K562 (cell line): Measurements from ENCODE around the gene GTF2I. TPM values are rescaled to one million over a fixed set of nuclear protein-coding genes. Genes with fewer than 3 reads are reported as not detected.
A peak's percentile ranks its signal among the peaks of the same experiment; 100 is the strongest.

ENCODE experiments used
- BHLHE40 ChIP-seq: IDR thresholded peaks from 2 replicates; pipeline ENCODE4 v1.6.1; 2011; ENCODE audit warnings: low read length, improper control_type of control experiment
- BRD9 ChIP-seq: fragments of 450-650 bp; IDR thresholded peaks from 2 replicates; pipeline ENCODE4 v1.6.1; 2018; ENCODE audit warnings: low read depth; ENCODE audit not compliant: partially characterized antibody
- GABPB1 ChIP-seq: sonication (generic); formaldehyde crosslinking; IDR thresholded peaks from 2 replicates; pipeline ENCODE4 v1.8.0; 2022; ENCODE audit warnings: mild to moderate bottlenecking, missing genetic modification reagents
- GTF2F1 ChIP-seq: IDR thresholded peaks from 2 replicates; pipeline ENCODE4 v1.6.1; 2011; ENCODE audit warnings: low read depth, low read length, improper control_type of control experiment
- HMGN3 ChIP-seq: IDR thresholded peaks from 2 replicates; pipeline ENCODE4 v1.6.1; 2011; ENCODE audit warnings: borderline replicate concordance, low read depth, mild to moderate bottlenecking, mixed read lengths, low read length; ENCODE audit not compliant: insufficient read length; ENCODE audit errors: extremely low read depth
- KLF10 ChIP-seq: fragments of 250-450 bp; sonication (Bioruptor Pico); IDR thresholded peaks from 2 replicates; pipeline ENCODE4 v1.6.1; 2021; ENCODE audit warnings: matching md5 sums
- KLF6 ChIP-seq: fragments of 250-450 bp; sonication (Bioruptor Pico); IDR thresholded peaks from 2 replicates; pipeline ENCODE4 v1.4.0; 2020; ENCODE audit warnings: mild to moderate bottlenecking, moderate library complexity, borderline replicate concordance
- PTRF ChIP-seq: fragments of 450-650 bp; IDR thresholded peaks from 2 replicates; pipeline ENCODE4 v1.6.1; 2016; ENCODE audit warnings: mild to moderate bottlenecking, missing genetic modification characterization, missing compliant biosample characterization
- ZBTB17 ChIP-seq: fragments of 450-650 bp; formaldehyde crosslinking; IDR thresholded peaks from 2 replicates; pipeline ENCODE4 v1.4.0; 2020; ENCODE audit warnings: mild to moderate bottlenecking
- ZNF407 ChIP-seq: fragments of 450-650 bp; IDR thresholded peaks from 2 replicates; pipeline ENCODE4 v1.6.1; 2016; ENCODE audit warnings: low read depth
- ZNF696 ChIP-seq: fragments of 250-450 bp; sonication (Bioruptor Pico); conservative IDR thresholded peaks from 2 replicates; pipeline ENCODE4 v1.4.0; 2020; ENCODE audit warnings: mild to moderate bottlenecking, moderate library complexity
- polyA plus RNA-seq, 8 experiments: library from polyadenylated mRNA; depleted of rRNA in 4 of 8; stranded (reverse) in 5 of 8; unstranded in 3 of 8; fragments of >200 nt; fragmentation: Nextera tagmentation in 2 of 8; fragmentation: Illumina TruSeq in 1 of 8; extraction: Ambion mirVana in 2 of 8; extraction: Trizol in 1 of 8; gene quantifications; 2 replicates each; pipeline versions ENCODE4 v1.2.1 to v1.2.3, GENCODE V29; 2011 to 2014; ENCODE audit warnings: inconsistent platforms in 1 of 8, missing spikeins in 1 of 8
- total RNA-seq, 7 experiments: library from RNA; depleted of rRNA in 6 of 7; stranded (reverse); fragments of >200 nt in 6 of 7; fragmentation: Illumina TruSeq in 2 of 7; extraction: Trizol in 2 of 7; gene quantifications; 2 replicates each; pipeline versions ENCODE4 v1.2.1 to v1.2.3, GENCODE V29; 2011 to 2021; ENCODE audit warnings: low replicate concordance in 1 of 7
- TF ChIP-seq, protein P1 (sequence below): fragments of 450-650 bp; conservative IDR thresholded peaks from 2 replicates; pipeline ENCODE4 v1.6.1; 2016; ENCODE audit warnings: missing genetic modification characterization, low read depth, mild to moderate bottlenecking, control low read depth, missing compliant biosample characterization
- TF ChIP-seq, protein P2 (sequence below): conservative IDR thresholded peaks from 2 replicates; pipeline ENCODE4 v1.6.1; 2011; ENCODE audit warnings: low read depth, mild to moderate bottlenecking, low read length; ENCODE audit not compliant: control insufficient read depth

The GTF2I gene
- total and polyA plus RNA-seq, 9 of the 15 experiments (the other 6 are each of a cell fraction or from before 2014, with no cell fraction given), result 8.4 to 161 (median 90.0) TPM

- TF ChIP-seq GABPB1 (CRISPR knock-in tag), result 0 out of 2 replicates have a peak, but pooled peaks have one; percentile 17
- no peak for TF ChIP-seq GTF2F1
- TF ChIP-seq ZBTB17 (CRISPR knock-in tag), result no peak
- no peak for TF ChIP-seq KLF6 (CRISPR knock-in tag)
- TF ChIP-seq ZNF407, result no peak
- peak; percentile 85 for TF ChIP-seq HMGN3
- no peak for TF ChIP-seq ZNF696 (CRISPR knock-in tag)
- TF ChIP-seq, protein P1, sequence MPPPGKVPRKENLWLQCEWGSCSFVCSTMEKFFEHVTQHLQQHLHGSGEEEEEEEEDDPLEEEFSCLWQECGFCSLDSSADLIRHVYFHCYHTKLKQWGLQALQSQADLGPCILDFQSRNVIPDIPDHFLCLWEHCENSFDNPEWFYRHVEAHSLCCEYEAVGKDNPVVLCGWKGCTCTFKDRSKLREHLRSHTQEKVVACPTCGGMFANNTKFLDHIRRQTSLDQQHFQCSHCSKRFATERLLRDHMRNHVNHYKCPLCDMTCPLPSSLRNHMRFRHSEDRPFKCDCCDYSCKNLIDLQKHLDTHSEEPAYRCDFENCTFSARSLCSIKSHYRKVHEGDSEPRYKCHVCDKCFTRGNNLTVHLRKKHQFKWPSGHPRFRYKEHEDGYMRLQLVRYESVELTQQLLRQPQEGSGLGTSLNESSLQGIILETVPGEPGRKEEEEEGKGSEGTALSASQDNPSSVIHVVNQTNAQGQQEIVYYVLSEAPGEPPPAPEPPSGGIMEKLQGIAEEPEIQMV (tag), result no peak
- TF ChIP-seq KLF10, result no peak
- TF ChIP-seq, protein P2, sequence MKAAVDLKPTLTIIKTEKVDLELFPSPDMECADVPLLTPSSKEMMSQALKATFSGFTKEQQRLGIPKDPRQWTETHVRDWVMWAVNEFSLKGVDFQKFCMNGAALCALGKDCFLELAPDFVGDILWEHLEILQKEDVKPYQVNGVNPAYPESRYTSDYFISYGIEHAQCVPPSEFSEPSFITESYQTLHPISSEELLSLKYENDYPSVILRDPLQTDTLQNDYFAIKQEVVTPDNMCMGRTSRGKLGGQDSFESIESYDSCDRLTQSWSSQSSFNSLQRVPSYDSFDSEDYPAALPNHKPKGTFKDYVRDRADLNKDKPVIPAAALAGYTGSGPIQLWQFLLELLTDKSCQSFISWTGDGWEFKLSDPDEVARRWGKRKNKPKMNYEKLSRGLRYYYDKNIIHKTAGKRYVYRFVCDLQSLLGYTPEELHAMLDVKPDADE, result peak; percentile 68; the same call in 1 of the 2 replicates
- no peak for TF ChIP-seq PTRF (tag)
- no peak for TF ChIP-seq BRD9
- TF ChIP-seq BHLHE40, result peak; percentile 71
Measured at GRCh38 chr7:74658178-74659004, 873 bp downstream of the GTF2I start (continued).
